ENCODE data around the gene APPL2. TPM values are rescaled to one million over a fixed set of nuclear protein-coding genes. Genes with fewer than 3 reads are reported as not detected.

APPL2 gene
- total RNA-seq, 1 donor = 21.5 TPM

DNA sequence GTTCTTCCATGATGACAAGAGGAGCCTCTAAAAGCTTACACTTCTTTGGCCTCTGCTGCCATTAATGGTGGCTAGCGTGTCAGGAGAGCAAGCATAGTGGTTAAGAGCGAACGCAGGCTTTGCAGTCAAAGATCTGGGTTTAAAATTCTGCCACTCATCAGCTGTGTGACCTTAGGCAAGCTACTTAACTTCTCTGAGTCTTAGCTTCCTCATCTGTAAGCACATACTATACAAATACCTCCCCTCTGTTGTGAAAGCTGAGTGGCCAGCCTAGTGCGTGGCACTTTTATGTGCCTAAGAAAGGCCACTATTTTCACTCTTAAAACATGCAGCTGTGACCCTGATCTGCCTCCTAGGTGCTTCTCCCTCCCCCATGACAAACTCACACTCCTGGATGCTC, 11.6 kb downstream of the APPL2 start:
- no peak for DNase-seq (ENCODE audit: low read depth in 2 of 3, low spot score in 2 of 3)

DNA sequence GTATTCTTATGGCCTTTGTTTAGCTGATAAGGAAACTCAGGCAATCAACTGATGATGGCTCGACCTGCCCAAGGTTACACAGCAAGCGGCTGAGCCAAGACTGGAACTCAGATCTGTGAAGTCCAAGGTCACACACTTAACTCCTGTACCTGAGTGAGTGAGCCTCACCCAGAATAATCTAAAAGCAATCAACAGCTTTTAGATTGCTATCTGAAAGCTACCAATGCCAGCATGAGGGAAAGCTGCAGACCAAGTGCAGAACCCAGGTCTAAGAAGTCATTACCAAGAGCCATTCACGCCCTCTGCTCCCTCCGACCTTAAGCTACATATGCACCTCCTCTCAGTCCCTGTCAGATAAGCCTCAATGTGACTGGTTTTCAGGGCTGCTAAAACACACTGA, 12.1 kb downstream of the APPL2 start:
- no peak for DNase-seq (ENCODE audit: low read depth in 2 of 3, low spot score in 2 of 3)

DNA sequence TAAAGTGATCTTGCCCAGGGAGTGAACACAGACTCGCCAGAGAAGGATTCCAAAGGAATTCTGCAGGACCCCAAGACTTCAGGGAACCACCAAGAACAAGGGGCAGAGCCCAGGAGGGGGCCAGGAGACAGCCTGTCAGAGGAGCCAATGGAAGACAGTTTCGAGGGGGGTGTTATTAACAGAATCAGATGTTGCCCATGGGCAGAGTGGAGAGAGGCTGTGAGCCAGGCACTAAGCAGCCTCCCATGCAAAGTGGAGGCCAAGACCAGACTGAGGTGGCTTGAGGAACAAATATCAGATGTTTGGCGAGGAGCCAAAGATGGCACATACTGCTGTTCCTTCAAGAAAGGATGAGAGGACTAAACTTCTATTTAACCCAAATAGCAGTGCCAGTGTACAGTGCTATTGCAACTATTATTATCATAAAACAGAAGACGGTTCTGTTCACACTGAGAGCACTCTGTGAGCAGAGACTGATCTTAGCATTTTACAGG, 12.6 kb downstream of the APPL2 start:
- DNase-seq (ENCODE audit: low read depth in 2 of 3, low spot score in 2 of 3) = peak in 1 of 3 donors; percentile 23

DNA sequence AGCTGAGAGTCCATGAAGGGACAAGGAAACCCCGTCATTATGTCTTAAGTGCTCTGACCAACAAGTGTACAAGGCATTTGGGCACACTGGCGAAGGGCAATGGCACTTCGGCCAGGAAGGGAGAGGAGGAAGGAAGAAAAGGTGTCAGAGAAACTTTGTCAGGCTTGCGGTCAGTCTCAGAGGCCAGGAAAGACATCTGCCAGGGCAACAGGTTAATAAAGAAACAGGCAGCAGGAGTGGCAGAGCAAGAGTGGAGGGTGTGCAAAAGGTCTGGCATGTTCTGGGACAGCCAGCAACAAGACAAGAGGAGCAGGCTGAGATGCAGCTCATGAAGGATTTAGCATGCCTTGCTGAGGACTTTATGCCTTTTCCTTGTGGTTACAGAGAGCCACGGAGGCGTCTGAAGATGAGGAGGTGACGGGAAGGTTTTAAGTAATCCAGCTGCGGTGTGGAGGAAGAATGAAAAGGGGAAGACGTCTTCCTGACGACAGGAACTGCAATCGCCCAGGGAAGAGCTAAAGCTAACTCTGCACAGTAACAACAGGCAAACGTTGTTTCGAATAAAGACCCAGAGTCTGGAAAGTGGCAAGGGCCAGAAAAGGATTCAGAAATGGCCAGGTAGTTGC, 13.1 kb downstream of the APPL2 start:
- no peak for DNase-seq (ENCODE audit: low read depth in 2 of 3, low spot score in 2 of 3)

DNA sequence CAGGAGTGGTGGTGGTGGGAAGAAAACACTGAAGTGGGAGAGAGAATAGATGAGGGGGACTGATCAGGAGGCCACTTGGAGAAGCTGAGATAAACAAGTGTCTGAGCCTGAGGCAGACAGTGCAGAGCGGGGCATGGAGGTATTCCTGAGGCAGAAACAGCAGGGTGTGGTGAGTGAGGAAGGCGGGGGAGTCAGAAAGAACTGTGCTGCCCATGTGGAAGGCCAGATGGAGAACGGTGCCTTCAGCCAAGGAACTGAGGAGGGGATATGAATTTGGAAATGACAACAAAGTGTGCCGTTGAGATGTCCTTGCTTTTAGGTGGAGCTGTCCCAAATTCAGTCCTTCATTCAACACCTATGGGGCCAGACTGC, 13.7 kb downstream of the APPL2 start:
- DNase-seq (ENCODE audit: low read depth in 2 of 3, low spot score in 2 of 3) = no peak

DNA sequence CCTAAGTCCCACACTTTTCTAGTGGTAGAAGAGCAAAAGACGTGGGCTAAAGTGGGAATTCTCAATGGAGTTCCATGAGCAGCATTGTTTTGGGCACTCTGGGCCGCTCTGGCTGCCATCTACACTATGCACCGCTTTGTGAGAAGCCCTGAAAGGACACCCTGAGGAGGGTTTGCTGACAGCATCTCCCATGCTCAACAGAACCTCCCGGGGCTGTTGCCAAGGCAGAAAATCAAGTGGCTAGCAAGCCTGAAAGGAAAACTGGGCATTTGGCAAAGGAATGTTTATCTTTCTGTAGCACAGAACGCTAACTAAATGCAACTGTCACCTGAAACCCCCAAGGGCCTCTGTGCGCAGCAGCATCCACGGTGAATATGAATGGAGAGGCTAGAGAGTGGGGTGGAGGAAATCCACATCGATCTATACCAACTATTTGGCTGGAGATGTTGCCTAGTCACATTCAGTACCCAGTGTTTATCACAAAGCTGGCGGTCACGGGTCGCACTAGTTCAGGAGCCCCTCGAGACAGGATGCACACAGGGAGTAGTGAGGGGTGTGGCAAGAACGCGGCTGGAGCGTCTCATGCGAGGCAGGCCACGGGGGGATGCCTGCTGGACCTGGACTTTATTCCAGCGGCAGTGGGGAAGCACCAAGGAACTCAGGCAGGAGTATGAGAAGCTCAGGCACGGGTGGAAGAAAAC, 14.2 kb downstream of the APPL2 start:
- no peak for DNase-seq (ENCODE audit: low read depth in 2 of 3, low spot score in 2 of 3)

DNA sequence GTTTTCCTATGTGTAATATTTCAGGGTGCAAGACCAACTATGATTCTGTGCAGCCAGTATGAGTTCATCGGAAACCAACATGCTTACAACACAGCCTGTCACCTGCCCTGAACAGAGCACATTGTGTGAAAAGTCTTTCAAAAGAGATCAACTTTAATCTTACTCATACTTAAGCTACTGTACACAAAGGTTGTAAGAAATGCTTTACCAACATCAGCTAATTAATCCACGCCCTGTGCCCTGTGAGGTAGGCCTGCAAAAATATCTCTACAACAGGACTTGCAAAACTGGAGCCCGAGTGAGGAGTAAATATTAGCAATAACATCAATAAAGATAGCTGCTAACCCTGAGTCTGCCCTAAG, 15.1 kb downstream of the APPL2 start:
- DNase-seq (ENCODE audit: low read depth in 2 of 3, low spot score in 2 of 3) = no peak

DNA sequence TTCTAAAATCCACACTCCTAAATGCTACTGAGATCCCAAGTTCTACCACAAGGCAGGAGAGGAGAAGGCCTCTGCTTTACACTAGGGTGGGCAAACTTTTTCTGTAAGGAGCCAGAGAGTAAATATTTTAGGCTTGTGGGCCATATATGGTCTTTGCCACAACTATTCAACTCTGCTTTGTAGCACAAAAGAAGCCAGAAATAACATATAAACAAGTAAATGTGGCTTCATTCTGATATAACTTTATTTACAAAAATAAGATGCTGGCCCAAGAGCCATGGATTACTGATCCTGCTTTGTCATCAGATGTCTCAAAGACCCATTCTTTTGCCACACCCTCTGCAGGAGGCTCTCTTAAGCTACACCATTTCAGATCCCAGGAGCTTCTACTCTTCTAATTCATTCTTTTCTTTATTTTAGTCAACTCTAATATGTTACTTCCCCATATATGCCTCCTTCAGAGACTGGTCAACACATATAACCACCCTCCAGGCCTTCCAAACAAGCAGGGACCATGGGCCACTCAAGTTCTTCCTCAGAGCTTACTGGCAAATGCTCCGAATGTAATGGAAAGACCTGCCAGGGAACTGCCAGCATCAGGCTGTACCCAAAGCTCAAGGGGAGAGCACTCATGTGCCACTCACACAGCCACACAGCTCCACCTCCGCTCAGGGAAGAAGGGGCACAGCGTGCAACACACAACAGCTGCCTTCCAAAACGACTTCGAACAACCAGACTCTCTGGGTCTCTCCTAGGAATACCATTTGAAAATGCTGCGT, 15.6 kb downstream of the APPL2 start:
- DNase-seq (ENCODE audit: low read depth in 2 of 3, low spot score in 2 of 3) = no peak

DNA sequence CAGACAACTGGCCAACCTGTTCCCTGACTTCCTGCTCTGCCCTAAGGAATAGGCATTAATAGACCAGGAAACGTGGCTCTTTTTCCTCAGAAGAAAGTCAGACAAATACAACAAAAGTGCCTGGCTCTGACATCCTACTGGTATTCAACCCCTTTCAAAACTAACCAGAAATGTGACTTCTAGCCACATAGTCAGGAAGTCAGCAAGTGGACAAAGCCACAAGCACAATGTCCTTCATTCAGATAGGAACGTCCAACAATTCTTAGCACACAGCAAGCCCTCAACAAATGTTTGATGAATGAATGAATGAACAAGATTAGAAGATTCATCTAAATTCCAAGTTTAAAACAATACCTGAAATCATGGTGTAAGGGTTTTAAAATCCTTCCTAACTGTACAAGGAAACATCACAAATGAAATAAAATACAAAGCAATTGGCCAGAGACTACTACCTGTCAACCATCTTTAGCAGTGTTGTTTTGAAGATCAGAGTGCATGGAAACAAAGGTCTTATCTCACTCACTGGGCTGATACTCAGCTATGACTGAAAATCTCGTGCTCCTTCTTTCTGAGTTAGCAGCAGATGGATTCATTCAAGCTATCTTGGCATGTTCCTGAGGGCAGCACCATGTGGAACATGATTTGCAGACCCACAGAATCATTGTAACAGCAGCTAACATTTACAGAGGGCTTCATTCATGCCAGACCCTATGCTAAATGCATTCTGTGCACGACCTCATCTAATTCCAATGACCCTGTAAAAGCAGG, 16.5 kb downstream of the APPL2 start:
- no peak for DNase-seq (ENCODE audit: low read depth in 2 of 3, low spot score in 2 of 3)

DNA sequence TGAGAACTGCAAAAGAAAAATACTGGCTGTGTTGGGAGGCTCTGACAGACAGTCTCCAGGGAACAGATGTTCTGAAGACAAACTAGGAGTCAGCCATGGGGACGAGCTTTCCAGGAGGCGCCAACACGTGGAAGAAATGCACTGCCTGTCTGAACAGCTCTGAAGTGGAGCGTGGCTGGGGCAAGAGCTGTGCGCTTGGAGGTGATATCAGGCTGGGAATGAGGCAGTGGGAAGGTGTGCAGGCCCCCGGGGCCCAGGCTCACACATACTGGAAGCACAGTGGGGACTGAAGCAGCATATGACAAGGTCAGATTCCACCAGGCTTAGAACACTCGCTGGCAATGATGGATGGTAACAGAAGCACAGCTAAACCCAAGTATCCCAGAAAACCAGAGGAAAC, 17.5 kb downstream of the APPL2 start:
- no peak for DNase-seq (ENCODE audit: low read depth in 2 of 3, low spot score in 2 of 3)

DNA sequence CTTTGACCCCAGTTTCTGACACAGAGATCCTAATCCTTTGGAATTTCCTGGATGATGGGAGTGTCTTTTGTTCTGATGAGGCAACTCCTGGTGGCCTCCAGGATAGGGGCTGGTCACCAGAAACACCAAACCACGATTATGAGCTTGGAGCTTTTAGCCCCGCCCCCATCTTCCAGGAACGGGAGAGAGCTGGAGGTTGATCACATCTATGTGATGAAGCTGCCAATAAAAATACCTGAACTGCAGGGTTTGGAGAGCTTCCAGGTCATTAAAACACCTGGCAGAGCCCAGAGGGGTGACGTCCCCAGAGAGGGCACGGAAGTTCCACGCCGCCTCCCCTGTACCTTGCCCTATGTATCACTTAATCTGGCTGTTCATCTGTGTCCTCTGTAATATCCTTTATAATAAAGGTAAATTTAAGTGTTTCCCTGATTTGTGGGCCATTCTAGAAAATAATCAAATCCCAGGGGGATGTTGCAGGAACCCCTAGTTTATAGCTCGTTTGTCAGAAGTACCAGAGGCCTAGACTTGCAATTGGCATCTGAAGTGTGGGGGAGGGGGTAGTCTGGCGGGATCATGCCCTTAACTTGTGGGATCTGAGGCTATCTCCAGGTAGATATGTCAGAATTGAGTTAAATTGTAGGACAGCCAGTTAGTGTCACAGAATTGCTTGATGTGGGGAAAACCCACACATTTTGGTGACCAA, 21.2 kb downstream of the APPL2 start:
- DNase-seq (ENCODE audit: low read depth in 2 of 3, low spot score in 2 of 3) = no peak

DNA sequence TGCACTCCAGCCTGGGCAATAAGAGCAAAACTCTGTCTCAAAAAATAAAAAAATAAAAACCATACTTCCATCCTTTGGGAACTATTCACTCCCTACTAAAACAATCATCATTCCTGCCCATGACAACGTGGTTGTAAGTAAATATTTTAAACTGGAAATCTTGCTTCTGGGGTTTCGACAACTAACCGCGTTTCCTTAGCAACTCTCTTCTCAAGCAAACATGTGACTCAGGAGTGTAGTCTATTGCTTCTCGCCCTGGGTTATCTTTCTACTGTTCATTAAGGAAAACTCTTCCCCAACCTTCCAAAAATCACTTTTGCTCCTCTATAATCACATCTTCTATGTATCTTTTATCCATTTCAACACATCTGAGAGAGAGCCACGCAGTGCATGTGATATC, 21.8 kb downstream of the APPL2 start:
- DNase-seq (ENCODE audit: low read depth in 2 of 3, low spot score in 2 of 3) = no peak

DNA sequence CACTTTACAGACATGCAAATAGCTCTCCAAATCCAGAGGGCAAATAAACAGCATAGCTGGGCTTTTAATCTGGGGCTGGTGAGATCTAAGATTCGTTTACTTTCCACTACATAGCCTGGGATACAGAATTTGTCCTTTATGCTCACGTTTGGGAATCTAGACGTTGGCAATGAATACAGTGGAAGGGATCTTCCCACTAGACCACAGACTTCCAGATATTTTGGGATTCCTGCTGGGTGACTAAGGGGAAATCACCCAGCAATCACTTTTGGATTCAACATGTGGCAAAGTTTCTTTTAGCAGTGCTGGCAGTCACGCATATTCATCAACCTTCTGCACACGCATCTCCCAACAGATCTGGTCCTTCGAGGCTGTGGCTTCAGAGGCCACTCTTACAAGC, 23.5 kb downstream of the APPL2 start:
- no peak for DNase-seq (ENCODE audit: low read depth in 2 of 3, low spot score in 2 of 3)

DNA sequence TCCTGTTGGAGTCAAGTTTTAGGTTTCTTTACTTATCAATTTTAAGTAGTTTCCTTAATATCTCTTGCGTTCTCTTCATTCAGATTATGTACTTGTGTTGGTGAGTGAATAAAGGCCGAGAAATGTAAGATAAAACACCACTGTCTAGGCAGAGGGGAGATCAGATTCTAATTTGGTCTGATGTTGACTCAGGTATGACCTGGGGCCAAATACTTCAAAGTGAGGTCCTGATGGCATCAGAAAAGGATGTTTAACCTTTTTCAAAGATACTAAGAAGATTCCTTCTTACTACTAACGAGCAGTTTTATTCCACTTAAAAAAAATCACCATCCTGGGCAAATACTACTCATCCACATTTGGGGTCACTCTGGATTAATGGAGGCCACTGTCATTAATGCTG, 26.9 kb downstream of the APPL2 start:
- no peak for DNase-seq (ENCODE audit: low read depth in 2 of 3, low spot score in 2 of 3)

DNA sequence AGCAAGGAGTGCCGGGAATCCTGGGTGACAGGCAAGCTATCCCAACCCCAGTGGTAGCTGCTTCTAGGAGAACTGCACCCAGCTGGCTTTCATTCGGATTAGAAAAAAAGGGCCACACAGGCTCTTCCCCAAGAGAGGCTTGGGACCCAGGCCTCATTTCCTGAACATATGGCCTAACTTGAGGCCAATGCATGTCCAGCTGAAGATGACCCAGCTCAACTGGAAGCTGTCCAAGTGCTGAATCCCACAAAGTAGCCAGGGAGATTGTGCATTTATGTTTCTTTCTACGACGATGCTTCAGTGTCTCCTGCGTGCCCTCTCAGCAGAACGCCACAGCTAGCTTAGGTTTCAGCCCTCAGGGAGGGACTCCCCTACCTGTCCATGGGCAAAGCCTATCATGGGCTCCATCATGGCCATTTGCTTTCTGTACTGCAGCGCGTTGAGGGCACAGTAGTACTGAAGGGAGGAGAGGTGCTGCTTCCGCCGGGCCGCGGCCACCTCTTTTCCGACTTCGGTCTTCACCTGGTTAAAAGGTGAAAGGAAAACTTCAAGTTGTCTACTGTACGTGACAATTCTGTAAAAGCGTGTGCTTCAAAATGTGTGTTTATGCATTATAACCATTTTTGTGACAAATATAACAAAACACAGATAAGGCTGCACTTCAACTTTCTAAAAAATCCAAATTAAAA, 29.1 kb downstream of the APPL2 start:
- DNase-seq (ENCODE audit: low read depth in 2 of 3, low spot score in 2 of 3) = no peak

DNA sequence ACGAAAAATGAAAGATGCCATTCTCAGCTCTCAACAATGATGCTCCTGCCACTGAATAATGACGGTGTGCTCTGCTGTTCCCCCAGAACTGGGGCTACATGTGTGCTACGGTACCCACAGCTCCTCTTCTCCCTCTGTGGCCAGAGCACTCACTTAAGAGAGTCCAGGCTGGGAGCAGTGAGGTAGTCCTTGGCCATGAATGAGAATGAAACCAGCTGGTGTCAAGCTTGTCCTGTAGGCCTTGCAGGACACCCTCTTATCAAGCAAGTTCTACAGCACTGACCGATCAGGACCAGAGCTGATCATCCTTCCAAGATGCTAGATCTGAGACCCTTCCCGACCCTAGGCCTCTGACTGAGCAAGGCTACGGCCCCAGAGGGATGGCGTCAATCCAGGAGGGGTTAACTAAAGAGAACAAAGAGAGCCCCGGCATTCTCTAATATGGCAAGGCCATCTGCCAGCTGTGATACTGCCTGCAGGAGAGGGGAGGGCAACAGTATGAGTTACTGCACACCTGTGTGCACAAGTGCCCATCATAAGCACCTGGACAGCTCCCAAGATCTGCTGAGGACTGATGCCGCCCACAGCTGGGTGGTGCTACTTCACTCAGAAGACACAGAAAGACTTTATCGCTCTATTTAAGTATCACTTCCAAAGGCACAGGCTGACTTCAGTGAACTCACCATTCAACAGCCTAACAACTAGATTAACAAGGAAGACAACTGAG, 30.5 kb downstream of the APPL2 start:
- no peak for DNase-seq (ENCODE audit: low read depth in 2 of 3, low spot score in 2 of 3)

DNA sequence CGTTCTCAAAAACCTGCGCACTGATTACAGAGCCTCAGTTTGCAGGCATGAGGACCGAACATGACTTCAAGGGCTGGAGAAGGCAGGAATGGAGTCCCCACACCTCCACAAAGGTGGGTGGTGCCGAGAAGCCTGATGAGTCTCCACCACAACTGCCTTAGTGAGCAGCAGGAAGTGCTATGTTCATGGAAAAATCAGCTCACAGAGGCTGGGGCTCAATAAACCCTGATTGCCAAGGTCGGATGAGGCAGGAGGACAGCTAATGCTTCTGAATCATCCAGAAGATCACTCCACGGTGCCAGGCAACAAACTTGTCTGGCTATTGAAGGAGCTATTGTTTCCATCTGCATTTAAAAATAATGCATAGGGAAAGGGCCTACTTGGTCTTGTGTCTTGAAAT, 31.1 kb downstream of the APPL2 start:
- no peak for DNase-seq (ENCODE audit: low read depth in 2 of 3, low spot score in 2 of 3)

DNA sequence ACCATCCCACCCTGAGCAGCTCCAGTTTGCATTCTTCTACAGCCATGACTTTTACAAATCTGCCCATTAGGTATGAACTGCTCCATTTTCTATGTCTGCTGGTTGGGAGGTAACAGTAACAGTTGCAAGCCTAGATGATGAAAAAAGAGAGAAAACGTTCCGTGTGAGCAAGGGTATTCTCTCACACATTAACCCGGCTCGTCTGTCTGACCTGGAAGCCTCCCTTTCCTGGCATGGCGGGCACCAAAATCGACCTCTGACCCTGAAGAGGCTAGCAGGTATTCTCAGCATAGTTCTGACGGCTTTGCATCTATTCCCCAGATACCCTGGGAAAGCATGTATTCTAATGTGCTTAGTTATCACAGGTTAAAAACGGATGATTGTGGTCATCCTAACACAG, 31.8 kb downstream of the APPL2 start:
- no peak for DNase-seq (ENCODE audit: low read depth in 2 of 3, low spot score in 2 of 3)

DNA sequence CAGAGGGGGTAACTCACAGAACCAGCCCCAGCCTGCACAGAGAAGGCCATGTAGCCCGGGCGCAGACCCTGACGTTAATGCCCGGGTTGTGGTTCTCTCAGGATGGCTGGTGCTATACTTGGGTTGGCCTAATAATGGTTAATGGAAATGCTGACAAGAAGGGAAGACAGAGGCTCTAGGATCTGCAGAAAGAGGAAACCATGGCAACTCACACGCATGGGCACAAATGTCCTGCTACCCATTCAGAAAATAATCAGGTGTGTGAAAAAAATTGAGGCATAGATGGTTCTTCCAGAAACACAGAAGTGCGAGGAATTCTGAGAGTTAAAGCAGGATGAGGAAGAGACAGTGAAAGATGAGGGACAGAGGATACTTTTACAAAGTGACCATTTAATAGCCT, 33.8 kb downstream of the APPL2 start:
- no peak for DNase-seq (ENCODE audit: low read depth in 2 of 3, low spot score in 2 of 3)

All from hematopoietic multipotent progenitor cell (in vitro differentiated cells).